NCI-H2029 (cell line): Measurements from ENCODE around the gene SNRNP70.

Experiments
- DNase-seq: peaks from one replicate; lab custom pipeline; 2025; lab: John Stamatoyannopoulos, UW

SNRNP70 gene

DNA sequence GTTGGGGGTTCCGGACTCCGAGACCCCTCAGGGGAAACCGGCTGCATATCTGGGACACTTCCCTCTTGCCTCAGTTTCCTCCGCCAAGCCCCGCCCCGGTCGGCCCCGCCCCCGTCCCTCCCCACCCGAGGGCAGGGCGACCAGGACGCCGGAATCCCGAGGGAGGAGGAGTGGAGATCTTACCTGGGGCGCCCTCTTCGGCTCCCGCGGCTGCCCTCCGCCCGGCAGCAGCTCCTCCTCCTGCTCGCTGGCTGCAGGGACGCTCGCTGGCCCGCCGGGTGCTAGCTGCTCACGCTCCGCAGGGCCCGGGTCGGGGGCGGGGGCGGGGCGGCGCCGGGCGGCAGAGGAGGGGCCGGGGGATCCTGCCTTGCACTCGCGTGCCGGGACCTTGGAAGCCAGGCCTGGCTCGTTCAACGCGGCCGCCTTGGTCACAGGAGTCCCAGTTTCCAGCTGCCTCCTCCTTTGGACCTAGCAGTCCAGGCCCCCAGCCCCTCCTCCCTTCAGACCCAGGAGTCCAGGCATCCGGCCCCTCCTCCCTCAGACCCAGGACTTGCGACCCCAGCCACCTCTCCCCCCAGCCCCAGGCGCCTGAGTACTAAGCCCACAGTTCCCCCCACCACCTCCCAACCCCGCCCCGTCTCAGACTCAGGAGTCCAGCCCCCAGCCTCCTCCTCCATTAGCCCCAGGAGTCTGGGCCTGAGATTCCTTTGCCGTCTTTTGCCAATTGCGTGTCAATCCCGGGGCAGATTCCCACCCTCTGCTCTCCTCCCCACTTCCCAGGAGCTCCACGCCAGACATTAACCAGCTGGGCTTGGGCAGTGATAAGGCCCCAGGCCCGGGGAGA lies 20.3 kb upstream of the SNRNP70 start, which contains the start of gene NTF4:
Gene NTF4 (minus strand): TSS at position 51 of the 844 bp plus-strand sequence. CDS start 2,821 bp downstream, outside the sequence.
- no peak for DNase-seq

DNA sequence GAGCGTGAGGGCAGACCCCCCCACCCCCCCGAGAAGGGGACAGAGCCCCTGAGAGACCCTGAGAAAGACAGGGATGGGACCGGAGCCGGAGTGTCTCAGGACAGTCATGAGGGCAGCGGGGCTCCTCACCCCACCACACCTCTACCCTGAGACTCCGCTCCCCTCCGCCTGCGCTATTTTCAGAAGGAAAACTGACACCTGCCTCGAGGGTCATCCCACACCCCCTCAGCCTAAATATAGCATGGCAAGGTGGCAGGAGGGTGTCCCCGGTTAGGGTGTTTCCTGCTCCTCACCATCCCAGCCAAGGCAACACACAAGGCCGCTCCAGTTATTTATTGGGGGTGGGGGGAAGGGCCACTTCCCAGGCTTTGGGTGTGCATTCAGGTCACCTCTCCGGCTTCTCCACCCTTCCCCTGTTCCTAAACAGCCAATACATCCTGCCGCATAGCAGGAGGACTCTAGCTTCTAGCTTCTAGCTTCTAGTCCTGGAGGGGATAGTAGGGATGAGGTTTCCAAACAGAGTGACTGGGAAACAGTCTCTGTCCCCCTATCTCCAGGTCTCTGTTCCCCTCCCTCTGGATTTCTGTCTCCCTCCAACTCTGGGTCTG lies 19.2 kb upstream of the SNRNP70 start:
- DNase-seq, result no peak

DNA sequence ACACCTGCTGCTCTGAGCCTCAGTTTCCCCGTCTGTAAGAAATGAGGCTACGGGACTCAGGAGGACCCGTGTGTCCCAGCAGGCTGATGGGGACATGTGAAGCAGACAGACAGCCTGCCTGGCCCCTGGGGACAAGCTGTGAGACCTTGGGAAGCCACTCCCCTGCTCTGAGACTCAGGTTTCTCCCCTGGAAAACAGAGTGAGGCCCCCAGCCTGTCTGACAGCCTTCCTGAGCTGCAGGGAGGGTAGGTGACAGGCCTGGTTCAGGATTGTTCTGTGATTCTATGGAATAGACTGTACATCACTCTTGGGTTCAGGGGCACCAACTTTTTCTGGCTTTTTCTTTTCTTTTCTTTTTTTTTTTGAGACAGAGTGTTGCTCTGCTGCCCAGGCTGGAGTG lies 17.7 kb upstream of the SNRNP70 start:
- no peak for DNase-seq

DNA sequence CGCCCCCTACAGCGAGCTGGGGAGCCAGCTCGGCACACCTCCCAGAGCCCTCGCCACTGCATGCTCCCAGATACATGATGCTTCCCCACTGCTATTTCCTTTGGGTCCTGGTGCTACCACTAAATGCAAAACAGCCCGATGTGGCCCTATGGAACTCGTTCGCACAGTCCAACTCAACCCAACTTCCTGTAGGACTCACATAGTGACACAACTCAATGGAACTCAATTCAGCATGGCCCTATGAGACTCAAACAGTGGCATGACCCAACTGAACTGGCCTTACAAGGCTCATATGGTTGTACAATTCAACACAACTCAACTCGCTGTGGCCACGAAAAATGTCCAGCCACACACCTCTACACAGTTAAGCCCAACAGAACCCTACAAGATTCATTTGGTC lies 16.2 kb upstream of the SNRNP70 start:
- DNase-seq, result no peak

DNA sequence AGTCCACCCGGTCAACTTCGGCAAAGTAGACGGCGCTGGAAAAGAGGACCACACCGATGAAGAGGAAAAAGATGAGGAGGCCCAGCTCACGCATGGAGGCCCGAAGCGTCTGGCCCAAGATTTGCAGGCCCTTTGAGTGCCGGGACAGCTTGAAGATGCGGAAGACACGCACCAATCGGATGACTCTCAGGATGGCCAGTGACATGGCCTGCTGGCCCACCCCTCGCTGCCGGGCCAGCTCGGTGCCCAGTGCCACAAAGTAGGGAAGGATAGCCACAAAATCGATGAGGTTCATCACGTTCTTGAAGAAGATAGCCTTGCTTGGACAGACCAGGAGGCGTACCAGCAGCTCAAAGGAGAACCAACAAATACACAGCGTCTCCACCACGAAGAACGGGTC lies 14.8 kb upstream of the SNRNP70 start:
- DNase-seq, result no peak

DNA sequence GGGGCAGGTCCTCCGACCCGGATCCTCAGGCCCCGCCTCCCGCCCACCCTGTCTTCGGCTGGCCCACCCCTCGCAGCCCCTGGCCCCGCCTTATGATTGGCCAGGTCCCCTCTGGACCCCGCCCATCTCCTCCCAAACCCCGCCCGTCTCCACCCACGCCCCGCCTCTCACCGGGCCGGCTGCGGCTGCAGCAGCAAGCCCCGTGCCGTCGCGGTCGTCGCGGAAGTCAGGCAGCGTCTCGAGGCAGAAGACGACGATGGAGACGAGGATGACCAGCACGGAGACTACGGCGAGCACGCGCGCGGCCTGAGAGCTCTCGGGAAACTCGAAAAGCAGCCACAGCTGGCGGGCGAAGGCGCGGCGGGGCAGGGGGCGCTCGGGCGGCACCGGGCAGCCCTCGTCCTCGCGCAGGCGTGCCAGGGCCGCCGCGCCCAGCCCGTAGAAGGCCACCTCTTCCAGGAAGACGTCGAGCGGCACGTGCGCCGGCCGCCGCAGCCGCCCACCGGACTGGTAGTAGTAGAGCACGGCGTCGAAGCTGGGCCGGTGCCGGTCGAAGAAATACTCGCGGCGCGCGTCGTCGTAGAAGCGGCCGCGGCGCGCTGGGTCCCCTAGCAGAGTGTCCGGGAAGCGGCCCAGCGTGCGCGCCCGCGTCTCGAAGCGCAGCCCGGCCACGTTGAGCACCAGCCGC lies 13.2 kb upstream of the SNRNP70 start:
- DNase-seq, result no peak

DNA sequence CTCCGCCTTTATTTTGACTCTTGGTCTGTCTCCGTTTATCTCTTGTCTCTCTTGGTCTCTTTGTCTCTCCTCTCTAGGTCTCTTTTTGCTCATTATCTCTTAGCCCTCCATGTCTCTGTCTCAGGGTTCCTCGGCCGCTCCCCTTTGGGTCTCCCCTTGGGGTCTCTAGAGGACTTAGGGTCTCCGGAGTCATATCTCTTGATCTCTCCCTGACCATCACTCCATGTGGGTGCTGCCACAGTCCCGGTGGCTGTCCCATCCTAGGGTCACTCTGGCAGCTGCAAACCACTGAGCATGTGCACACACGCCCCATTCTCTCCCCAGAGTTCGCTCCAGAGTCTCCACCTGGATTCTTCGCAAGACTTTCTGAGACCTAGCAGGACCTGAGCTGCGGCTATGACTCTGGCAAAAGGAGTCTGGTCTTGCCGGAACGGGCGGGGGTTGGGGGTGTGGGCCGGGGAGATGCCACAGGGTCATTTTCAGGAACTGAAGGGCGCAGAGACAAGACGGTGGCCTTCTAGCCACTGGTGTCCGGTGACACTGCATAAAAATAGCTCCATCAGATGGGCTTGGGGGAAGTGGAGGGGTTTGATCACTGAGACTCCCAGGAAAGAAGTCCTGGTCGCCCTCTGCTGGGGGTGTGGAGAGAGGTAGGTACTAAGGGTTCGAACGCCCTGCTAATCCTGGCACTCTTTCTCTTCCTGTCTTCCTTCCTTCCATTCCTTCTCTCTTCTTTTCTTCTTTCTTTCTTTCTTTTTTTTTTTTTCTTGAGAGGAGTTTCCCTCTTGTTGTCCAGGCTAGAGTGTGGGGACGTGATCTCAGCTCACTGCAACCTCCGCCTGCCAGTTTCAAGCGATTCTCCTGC lies 11.5 kb upstream of the SNRNP70 start:
- no peak for DNase-seq

DNA sequence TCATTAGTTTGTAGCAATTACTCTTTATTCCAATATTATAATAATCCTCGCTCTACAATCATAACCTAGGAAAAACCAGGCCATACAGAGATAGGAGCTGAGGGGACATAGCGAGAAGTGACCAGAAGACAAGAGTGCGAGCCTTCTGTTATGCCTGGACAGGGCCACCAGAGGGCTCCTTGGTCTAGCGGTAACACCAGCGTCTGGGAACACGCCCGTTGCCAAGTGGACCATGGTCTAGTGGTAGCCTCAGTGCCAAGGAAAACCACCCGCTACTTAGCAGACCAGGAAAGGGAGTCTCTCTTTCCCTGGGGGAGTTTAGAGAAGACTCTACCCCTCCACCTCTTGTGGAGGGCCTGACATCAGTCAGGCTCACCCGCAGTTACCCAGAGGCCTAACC lies 10.4 kb upstream of the SNRNP70 start:
- peak; percentile 61 for DNase-seq

DNA sequence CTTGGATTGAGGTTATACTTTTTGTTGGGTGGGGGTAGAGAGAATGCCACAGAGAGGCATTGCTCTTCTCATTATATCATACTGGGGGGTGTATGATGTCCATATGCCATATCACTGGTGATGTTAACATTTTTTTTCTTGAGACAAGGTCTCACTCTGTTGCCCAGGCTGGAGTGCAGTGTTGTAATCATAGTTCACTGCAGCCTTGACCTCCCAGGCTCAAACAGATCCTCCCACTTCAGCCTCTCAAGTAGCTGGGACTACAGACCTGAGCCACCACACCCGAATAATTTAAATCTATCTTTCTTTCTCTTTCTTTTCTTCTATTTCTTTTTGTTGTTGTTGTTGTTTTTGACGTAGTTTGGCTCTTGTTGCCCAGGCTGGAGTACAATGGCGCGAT lies 4.9 kb upstream of the SNRNP70 start:
- no peak for DNase-seq

DNA sequence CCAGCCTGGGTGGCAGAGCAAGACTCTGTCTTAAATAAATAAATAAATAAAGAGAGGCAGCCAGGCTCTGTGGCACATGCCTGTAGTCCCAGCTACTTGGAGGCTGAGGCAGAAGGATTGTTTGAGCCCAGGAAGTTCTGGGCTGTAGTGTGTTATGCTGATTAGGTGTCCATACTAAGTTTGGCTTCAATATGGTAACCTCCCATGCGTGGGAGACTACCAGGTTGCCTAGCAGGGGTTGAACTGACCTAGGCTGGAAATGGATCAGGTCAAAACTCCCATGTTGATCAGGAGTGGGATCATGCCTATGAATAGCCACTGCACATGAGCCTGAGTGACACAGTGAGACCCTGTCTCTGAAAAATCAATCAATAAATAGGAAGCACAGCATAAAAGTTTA lies 4.0 kb upstream of the SNRNP70 start:
- no peak for DNase-seq

DNA sequence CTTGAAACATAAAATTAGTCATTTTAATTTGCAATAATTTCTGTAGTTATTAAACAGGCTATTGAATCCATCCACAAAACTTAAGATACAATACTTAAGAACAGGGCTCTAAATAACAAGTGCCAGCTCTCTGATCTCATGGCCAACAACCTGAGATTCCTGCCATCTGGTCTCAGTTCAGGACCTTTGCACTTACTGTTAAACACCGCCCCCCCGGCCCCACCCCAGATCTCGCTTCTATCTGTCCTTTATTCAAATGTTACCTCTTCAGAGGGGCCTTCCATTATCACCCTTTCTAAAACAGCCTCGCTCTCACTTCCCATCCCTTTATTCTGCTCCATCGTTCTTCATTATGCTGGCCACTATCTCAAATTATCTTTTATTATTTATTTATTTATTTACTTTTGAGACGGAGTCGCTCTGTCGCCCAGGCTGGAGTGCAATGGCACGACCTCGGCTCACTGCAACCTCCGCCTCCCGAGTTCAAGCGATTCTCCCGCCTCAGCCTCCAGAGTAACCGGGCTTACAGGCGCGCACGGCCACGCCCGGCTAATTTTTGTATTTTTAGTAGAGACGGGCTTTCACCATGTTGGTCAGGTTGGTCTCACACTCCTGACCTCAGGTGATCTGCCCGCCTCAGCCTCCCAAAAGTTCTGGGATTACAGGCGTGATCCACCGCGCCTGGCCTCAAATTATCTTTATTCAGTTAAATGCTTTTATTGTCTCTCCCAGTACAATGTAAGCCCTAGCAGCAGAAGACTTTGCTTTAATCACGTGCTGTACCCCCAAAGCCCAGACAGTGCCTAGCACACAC lies 838 bp upstream of the SNRNP70 start:
- DNase-seq, result no peak

DNA sequence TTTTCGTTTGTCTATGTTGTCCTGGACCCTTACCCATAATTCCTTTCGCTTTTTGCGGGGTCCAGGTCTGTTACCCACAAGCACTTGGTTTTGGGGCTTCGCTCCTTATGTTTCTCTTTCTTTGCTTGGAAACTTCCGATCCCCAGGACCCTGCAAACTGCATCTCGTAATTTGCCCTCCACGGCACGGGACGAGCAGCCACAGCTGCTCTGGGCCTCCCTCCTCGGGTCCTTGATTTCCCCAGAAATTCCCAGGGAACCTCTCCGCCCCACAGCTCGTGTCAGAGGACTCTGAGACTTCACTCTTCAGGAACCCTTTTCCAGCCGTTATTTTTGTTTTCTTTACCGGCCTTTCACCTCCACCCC lies 599 bp downstream of the SNRNP70 start:
- no peak for DNase-seq

DNA sequence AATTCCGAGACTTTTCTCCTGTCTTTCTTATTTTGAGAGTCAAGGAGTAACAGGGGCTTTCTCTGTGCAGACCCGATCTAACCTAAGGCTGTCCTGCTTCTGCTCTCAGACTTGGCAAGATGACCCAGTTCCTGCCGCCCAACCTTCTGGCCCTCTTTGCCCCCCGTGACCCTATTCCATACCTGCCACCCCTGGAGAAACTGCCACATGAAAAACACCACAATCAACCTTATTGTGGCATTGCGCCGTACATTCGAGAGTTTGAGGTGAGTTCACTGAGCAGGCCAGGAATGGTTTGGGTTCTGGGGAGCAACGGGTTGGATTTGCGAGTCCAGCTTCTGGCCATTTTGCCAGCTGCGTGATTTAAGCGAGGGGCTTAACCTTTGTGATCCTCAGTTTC lies 1.0 kb downstream of the SNRNP70 start:
- no peak for DNase-seq

DNA sequence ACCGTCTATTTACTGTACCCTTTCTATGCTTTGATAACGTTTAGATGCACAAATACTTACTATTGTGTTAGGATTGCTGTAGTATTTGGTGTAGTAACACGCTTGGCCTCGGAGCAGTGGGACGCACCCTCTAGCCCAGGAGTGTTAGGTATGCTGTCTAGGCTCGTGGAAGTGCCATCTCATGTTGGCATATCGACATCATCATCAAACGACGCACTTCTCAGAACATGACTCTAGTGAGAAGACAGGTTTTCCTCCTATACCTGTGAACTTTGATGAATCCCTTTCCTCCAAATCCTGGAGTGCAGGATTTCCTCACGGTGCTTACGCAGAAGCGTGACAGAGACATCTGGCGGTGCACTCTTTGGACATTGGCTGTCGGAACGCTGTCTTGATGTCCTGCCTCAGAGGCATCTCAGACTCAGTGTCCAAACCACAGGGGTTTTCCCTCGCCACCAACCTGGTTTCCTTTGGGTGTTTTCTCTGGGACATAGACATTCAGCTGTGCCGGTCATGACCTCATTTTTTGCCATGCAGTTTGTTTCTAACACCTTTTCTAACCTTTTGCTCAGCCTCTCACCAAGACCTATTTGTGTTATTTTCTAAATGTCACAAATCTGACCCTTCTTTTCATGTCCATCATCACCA lies 6.3 kb downstream of the SNRNP70 start:
- no peak for DNase-seq

DNA sequence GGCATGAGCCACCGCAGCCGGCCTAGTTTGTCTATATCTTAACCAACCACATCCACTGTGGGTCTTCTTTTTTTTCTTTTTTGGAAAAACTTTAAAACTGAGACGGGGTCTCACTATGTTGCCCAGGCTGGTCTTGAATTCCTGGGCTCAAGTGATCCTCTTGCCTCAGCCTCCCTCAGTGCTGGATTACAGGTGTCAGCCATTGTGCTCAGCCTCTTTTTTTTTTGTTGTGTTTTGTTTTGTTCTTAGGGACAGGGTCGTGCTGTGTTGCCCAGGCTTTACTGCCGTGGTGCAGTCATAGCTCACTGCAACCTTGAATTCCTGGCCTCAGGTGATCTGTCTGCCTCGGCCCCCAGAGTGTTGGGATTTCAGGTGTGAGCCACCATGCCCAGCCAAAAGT lies 7.4 kb downstream of the SNRNP70 start:
- no peak for DNase-seq

DNA sequence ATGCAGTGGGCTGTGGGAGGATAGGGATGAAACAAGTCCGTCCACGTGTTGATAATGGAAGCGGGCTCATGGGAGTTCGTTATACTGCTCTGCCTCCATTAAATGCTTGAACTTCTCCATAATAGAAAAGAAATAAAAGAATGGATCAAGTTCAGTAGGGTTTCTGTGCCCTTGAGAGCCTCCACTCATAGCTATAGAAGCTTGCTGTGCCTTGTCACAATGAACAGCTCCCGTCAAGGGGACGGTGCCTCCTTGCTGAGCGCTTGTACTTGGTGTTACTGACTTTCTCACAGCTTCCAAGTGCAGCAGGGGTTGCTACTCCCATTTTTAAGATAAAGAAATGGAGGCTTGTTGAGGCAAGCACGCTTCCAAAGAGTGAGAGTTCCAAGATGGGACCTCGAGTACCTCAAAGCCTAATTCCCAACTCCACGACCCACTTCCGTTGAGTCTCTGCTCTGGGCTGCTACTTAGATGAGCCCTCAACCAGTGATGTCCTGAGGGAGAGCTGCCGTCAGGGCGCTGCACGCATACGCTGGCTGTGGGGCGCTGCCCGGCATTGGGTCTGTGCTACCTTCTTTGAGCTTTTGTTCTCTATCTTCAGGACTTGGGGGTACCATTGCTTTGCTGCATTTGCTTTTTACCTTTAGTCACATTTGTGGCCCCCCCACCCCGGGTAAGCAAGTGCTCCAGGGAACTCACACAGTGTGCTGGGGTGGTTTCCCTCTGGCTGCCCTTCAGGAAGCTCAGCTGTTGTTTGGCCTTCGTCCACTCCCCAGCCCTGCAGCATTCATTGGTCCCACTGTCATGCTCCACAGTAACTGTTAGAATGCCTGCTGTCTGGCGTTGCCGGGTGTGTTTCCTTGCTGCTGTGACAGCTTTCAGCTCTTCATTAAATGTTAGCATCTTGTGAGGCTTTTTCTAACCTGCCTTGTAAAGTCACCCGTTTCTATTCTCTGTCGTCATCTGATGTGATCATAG lies 9.5 kb downstream of the SNRNP70 start:
- no peak for DNase-seq

DNA sequence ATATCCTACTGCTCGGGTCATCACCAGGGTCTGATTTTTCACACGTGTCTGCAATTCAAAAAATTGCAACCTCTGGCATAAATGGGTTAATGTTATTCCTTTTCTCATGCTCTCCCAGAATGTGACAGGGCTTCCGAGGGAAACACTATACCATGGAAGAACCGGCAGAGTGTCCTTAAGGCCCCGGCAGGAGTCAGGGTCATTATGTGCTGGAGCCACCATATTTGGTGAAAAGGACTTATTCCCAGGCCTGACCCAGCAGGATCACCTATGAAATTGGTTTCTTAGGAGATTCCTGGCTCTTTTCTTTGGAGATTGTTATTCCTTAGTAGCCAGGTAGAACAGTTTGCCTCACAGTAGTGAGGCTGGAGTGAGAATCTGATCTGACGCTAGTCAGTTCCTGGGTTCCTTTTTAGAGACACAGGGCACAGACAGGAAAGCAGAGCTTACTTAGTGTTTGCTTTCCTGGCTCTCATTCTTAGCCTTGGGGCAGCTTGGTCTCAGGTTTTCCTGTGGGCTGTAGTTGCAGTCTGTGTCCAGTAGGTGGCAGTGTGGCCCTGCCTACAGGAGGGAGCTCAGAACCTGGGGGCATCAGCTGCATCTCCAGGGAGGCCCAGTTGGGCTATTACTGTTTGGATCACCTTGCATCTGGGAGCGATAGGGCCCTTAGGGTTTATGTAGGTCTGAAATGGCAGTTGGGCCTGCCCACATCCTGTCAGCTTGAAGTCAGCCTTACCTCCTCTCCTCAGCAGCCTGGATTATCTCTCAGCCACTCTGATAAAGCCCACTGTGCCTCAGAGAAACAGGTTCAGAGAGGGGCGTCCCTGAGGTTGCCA lies 12.4 kb downstream of the SNRNP70 start:
- DNase-seq, result peak; percentile 61

DNA sequence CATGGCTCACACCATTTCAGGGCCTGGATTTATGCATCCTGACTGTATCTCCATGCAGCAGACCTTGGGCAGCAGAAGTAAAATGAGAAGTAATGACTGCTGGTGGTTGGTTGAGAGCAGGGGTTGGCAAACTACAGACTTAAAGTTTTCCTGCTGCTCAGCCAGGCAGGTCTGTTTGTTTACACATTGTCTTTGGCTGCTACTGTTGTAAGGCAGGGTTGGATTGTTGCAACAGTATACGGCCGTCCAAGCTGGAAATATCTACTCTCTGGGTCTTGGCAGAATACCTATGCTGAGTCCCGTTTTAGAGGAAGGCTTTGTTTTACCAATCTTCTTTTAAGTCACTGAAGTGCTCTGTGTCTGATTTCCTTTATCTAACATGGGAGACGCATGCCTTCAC lies 13.5 kb downstream of the SNRNP70 start:
- DNase-seq, result no peak

DNA sequence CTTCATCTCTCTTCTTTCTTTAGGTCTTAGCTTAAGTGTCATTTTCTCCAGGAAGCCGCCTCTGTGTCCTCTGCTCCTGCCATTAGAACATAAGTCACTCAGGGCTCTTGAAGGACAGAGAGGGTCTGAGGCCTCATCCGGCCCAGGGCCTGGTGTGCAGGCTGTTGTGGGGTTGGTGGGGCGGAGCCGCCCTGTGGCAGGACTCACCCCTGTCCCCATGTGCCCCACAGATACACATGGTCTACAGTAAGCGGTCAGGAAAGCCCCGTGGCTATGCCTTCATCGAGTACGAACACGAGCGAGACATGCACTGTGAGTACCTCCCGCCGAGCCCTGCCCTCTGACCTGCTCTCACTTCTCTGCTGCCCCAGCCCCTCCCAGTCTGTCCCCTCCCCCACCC lies 15.9 kb downstream of the SNRNP70 start:
- no peak for DNase-seq
